ENCODE results near the gene E2F1.

DNA sequence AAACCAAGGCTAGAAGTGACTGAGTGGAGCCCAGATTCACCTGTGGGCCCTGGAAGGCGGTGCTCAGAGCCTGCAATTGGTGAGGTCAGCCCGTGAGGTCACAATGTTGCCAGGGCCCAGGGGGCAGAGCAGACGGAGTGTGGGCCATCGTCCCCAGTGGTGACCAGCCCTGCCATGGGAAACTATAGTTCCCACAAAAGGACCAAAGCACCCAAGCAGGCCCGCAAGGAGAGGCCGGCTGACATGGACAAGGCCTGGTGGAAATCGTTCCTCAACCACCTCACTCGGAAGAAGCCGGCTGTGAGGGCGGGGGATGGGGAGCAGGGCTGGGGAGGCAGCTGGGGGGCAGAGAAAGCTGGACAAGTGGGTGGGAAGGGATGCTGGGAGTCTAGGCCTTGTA lies 24.0 kb downstream of the E2F1 start, which contains the start of gene C20orf144:
- TF ChIP-seq, protein P1, sequence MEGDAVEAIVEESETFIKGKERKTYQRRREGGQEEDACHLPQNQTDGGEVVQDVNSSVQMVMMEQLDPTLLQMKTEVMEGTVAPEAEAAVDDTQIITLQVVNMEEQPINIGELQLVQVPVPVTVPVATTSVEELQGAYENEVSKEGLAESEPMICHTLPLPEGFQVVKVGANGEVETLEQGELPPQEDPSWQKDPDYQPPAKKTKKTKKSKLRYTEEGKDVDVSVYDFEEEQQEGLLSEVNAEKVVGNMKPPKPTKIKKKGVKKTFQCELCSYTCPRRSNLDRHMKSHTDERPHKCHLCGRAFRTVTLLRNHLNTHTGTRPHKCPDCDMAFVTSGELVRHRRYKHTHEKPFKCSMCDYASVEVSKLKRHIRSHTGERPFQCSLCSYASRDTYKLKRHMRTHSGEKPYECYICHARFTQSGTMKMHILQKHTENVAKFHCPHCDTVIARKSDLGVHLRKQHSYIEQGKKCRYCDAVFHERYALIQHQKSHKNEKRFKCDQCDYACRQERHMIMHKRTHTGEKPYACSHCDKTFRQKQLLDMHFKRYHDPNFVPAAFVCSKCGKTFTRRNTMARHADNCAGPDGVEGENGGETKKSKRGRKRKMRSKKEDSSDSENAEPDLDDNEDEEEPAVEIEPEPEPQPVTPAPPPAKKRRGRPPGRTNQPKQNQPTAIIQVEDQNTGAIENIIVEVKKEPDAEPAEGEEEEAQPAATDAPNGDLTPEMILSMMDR (IDR thresholded peaks at IDR 0.05): no peak
- TF ChIP-seq EP300 (IDR thresholded peaks at IDR 0.05): no peak
- TF ChIP-seq POLR2A (IDR thresholded peaks at IDR 0.05): no peak

All from ovary (tissue), 3 donors.